Measurements from ENCODE around the gene RHBDF2.

DNA sequence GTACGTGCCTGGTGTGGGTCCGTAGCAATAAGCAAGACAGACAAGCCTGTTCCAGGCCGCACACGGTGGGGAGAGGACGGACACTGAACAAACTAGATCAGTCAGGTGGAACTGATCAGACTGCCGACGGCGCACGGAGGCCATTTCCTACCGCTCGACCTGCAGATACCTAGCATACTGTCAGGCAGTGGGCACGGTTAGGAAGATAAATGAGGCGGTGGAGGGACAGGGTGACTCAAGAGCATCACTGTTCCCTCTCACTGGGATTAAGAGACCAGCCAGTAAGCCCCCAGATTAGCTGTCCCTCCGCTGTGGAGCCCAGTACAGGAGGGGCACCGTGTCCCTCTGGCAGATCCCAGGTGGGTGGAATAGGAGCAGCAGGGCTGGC lies 29.0 kb downstream of the RHBDF2 start:
- TF ChIP-seq, protein P1, sequence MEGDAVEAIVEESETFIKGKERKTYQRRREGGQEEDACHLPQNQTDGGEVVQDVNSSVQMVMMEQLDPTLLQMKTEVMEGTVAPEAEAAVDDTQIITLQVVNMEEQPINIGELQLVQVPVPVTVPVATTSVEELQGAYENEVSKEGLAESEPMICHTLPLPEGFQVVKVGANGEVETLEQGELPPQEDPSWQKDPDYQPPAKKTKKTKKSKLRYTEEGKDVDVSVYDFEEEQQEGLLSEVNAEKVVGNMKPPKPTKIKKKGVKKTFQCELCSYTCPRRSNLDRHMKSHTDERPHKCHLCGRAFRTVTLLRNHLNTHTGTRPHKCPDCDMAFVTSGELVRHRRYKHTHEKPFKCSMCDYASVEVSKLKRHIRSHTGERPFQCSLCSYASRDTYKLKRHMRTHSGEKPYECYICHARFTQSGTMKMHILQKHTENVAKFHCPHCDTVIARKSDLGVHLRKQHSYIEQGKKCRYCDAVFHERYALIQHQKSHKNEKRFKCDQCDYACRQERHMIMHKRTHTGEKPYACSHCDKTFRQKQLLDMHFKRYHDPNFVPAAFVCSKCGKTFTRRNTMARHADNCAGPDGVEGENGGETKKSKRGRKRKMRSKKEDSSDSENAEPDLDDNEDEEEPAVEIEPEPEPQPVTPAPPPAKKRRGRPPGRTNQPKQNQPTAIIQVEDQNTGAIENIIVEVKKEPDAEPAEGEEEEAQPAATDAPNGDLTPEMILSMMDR (IDR thresholded peaks at IDR 0.05; ENCODE audit: low read length), result no peak
- no peak for TF ChIP-seq EZH2 (optimal IDR thresholded peaks at IDR 0.05; ENCODE audit: low read depth, low read length)

Measured in MM.1S (cell line).